ENCODE measurements around the gene TECR. TPM values are rescaled to one million over a fixed set of nuclear protein-coding genes. Genes with fewer than 3 reads are reported as not detected.

TECR gene
- total and polyA plus RNA-seq, 2 of the 13 experiments (the other 11 are each of a cell fraction or from before 2014, with no cell fraction given) = 54.9 to 121 TPM

- no peak for TF ChIP-seq ZBTB26 (CRISPR knock-in tag; IDR thresholded peaks at IDR 0.05; ENCODE audit: borderline replicate concordance)
- no peak for TF ChIP-seq POGK (CRISPR knock-in tag; conservative IDR thresholded peaks at IDR 0.05)
- no peak for TF ChIP-seq KLF11 (CRISPR knock-in tag; IDR thresholded peaks at IDR 0.05)
- no peak for TF ChIP-seq ZBTB49 (CRISPR knock-in tag; IDR thresholded peaks at IDR 0.05; ENCODE audit: borderline replicate concordance)
- peak; percentile 55 for TF ChIP-seq PATZ1 (CRISPR knock-in tag; IDR thresholded peaks at IDR 0.05)
- peak; percentile 79 for TF ChIP-seq ZNF556 (CRISPR knock-in tag; IDR thresholded peaks at IDR 0.05; ENCODE audit: borderline replicate concordance)
- TF ChIP-seq GABPB1 (CRISPR knock-in tag; IDR thresholded peaks at IDR 0.05) = peak; percentile 52
- 0 out of 2 replicates have a peak, but pooled peaks have one; percentile 60 for TF ChIP-seq RELA (CRISPR knock-in tag; IDR thresholded peaks at IDR 0.05)
- TF ChIP-seq ZNF33B (CRISPR knock-in tag; IDR thresholded peaks at IDR 0.05) = no peak
- TF ChIP-seq, protein P1, sequence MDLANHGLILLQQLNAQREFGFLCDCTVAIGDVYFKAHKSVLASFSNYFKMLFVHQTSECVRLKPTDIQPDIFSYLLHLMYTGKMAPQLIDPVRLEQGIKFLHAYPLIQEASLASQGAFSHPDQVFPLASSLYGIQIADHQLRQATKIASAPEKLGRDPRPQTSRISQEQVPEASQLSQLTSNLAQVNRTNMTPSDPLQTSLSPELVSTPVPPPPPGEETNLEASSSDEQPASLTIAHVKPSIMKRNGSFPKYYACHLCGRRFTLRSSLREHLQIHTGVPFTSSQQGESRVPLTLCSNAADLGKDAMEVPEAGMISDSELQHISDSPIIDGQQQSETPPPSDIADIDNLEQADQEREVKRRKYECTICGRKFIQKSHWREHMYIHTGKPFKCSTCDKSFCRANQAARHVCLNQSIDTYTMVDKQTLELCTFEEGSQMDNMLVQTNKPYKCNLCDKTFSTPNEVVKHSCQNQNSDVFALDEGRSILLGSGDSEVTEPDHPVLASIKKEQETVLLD (CRISPR knock-in tag; IDR thresholded peaks at IDR 0.05; ENCODE audit: low read depth) = no peak
- 0 out of 2 replicates have a peak, but pooled peaks have one; percentile 15 for TF ChIP-seq NCOA2 (CRISPR knock-in tag; IDR thresholded peaks at IDR 0.05)
- no peak for TF ChIP-seq CENPX (CRISPR knock-in tag; IDR thresholded peaks at IDR 0.05)
- no peak for TF ChIP-seq FOXJ3 (CRISPR knock-in tag; IDR thresholded peaks at IDR 0.05; ENCODE audit: borderline replicate concordance)
- TF ChIP-seq HOXA3 (CRISPR knock-in tag; IDR thresholded peaks at IDR 0.05) = peak; percentile 53; the same call in 1 of the 2 replicates
- TF ChIP-seq, protein P2, sequence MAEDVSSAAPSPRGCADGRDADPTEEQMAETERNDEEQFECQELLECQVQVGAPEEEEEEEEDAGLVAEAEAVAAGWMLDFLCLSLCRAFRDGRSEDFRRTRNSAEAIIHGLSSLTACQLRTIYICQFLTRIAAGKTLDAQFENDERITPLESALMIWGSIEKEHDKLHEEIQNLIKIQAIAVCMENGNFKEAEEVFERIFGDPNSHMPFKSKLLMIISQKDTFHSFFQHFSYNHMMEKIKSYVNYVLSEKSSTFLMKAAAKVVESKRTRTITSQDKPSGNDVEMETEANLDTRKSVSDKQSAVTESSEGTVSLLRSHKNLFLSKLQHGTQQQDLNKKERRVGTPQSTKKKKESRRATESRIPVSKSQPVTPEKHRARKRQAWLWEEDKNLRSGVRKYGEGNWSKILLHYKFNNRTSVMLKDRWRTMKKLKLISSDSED (CRISPR knock-in tag; IDR thresholded peaks at IDR 0.05) = no peak
- no peak for TF ChIP-seq PAF1 (CRISPR knock-in tag; IDR thresholded peaks at IDR 0.05)
- no peak for TF ChIP-seq SKI (IDR thresholded peaks at IDR 0.05; ENCODE audit: partially characterized antibody)
- TF ChIP-seq NCOA5 (CRISPR knock-in tag; IDR thresholded peaks at IDR 0.05) = no peak
- TF ChIP-seq SAFB2 (CRISPR knock-in tag; IDR thresholded peaks at IDR 0.05; ENCODE audit: borderline replicate concordance, low read depth) = no peak
- no peak for TF ChIP-seq SP5 (CRISPR knock-in tag; IDR thresholded peaks at IDR 0.05; ENCODE audit: borderline replicate concordance, low read depth)
Measured at GRCh38 chr19:14556662-14557188, 27.3 kb downstream of the TECR start (continued).
